ENCODE results near the gene HNRNPUL2.
"Not testable (repeated sequence)": the region's sequence is repeated elsewhere in the genome, so short reads cannot be mapped to it uniquely, and the experiment has no call there.

DNA sequence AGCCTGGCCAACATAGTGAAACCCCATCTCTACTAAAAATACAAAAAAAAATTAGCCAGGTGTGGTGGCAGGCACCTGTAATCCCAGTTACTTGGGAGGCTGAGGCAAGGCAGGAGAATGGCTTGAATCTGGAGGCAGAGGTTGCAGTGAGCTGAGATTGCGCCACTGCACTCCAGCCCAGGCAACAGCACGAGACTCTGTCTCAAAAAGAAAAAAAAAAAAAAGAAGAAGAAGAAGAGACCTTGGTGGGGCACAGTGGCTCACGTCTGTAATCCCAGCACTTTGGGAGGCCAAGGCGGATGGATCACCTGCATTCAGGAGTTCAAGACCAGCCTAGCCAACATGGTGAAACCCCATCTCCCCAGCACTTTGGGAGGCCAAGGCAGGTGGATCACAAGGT lies 23.3 kb downstream of the HNRNPUL2 start:
- TF ChIP-seq, protein P1, sequence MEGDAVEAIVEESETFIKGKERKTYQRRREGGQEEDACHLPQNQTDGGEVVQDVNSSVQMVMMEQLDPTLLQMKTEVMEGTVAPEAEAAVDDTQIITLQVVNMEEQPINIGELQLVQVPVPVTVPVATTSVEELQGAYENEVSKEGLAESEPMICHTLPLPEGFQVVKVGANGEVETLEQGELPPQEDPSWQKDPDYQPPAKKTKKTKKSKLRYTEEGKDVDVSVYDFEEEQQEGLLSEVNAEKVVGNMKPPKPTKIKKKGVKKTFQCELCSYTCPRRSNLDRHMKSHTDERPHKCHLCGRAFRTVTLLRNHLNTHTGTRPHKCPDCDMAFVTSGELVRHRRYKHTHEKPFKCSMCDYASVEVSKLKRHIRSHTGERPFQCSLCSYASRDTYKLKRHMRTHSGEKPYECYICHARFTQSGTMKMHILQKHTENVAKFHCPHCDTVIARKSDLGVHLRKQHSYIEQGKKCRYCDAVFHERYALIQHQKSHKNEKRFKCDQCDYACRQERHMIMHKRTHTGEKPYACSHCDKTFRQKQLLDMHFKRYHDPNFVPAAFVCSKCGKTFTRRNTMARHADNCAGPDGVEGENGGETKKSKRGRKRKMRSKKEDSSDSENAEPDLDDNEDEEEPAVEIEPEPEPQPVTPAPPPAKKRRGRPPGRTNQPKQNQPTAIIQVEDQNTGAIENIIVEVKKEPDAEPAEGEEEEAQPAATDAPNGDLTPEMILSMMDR (IDR thresholded peaks at IDR 0.05; ENCODE audit: poor library complexity) = not testable (repeated sequence)
- not testable (repeated sequence) for TF ChIP-seq EZH2 (IDR thresholded peaks at IDR 0.05; ENCODE audit: borderline replicate concordance)
